ENCODE results near the gene ETS2. TPM values are rescaled to one million over a fixed set of nuclear protein-coding genes. Genes with fewer than 3 reads are reported as not detected.

ETS2 gene
- total RNA-seq (2021), result 32.7 and 35.3 TPM in 2 replicates
- long read RNA-seq, transcript ETS2-202 (10 exons, 3,766 nt), result major isoform, 122 of 157 reads
- long read RNA-seq, partial matches to known transcripts, result 24 of 157 reads
- long read RNA-seq, other reads (novel, unspliced or antisense), result 11 of 157 reads

- Histone ChIP-seq H2AFZ (ENCODE audit: low read length) (no peak within 1 kb of the TSS), H4K8ac (replicated peaks; ENCODE audit: insufficient read length, low read depth, low read length) (no peak within 1 kb of the TSS), H2BK5ac (ENCODE audit: insufficient read length, low read length) (no peak within 1 kb of the TSS), H3T11ph (ENCODE audit: low read length) (no peak within 1 kb of the TSS), H3K18ac (ENCODE audit: insufficient read length, low read depth, low read length) (no peak within 1 kb of the TSS), H2BK15ac (ENCODE audit: low read depth, low read length) (no peak within 1 kb of the TSS), H4K20me1 (ENCODE audit: control insufficient read depth, insufficient read depth, insufficient read length) (no peaks in the 10 kb centered on the region), H2AK5ac (ENCODE audit: insufficient read length, low read length) (no peak within 1 kb of the TSS), H3K9ac (ENCODE audit: extremely low read depth, insufficient read length, low read length) (peak within 1 kb of the TSS; percentile 66), H3K4me1 (ENCODE audit: insufficient read depth, low read length) (peaks cover 11% of the 10 kb centered on the region; the same call in 1 of the 2 replicates), H3K23ac (ENCODE audit: insufficient read length, low read depth, low read length) (no peak within 1 kb of the TSS), H3K4me2 (ENCODE audit: insufficient read depth, insufficient read length, low read length) (peak within 1 kb of the TSS; percentile 91), H3K14ac (ENCODE audit: insufficient read depth, low read length) (peak within 1 kb of the TSS; percentile 39), H4K91ac (ENCODE audit: insufficient read length, low read depth, low read length) (no peak within 1 kb of the TSS), H3K27me3 (ENCODE audit: insufficient read depth, low read length) (no peaks in the 10 kb centered on the region; the same call in 1 of the 2 replicates), H3K4ac (ENCODE audit: low read depth, low read length) (no peak within 1 kb of the TSS), H3K23me2 (ENCODE audit: insufficient read length, low read depth, low read length, poor library complexity, severe bottlenecking) (peaks cover 20% of the 10 kb centered on the region), H3K79me1 (ENCODE audit: insufficient read depth, low read depth, low read length, poor library complexity, severe bottlenecking) (peaks cover 10% of the 10 kb centered on the region), H3K9me3 (ENCODE audit: control insufficient read depth, low read depth, low read length) (no peaks in the 10 kb centered on the region), H2BK12ac (ENCODE audit: insufficient read length, low read depth, low read length) (no peak within 1 kb of the TSS), H2BK20ac (ENCODE audit: low read depth, low read length, poor library complexity, severe bottlenecking) (no peak within 1 kb of the TSS), H3K56ac (ENCODE audit: insufficient read length, low read depth, low read length) (no peak within 1 kb of the TSS), H2BK120ac (ENCODE audit: low read depth, low read length, poor library complexity, severe bottlenecking) (no peak within 1 kb of the TSS), H3K79me2 (ENCODE audit: insufficient read depth, low read length) (peaks cover 24% of the 10 kb centered on the region; the same call in 1 of the 2 replicates), H3K27ac (ENCODE audit: insufficient read length, low read depth, low read length) (no peak within 1 kb of the TSS), H4K5ac (ENCODE audit: insufficient read length, low read depth, low read length) (no peak within 1 kb of the TSS)
- Mint-ChIP-seq H3K27ac (peak within 1 kb of the TSS in 2 of 3 experiments; percentile 83 to 92; a peak in 6 of 7 replicates), H3K4me1 (peaks cover 39% of the 10 kb centered on the region in 2 experiments), H3K27me3 (ENCODE audit: low read depth) (peaks cover 12% of the 10 kb centered on the region), H3K9me3 (no peaks in the 10 kb centered on the region; a peak in 1 of 5 replicates), H3K4me3 (peak within 1 kb of the TSS; percentile 80 to 92), H3K36me3 (ENCODE audit: insufficient read depth in 1 of 3, low read depth in 3 of 3) (peaks cover 8 to 18% (median 14%) of the 10 kb centered on the region in 3 experiments; a peak in 6 of 7 replicates)
- TF ChIP-seq CTCF (conservative IDR thresholded peaks at IDR 0.05), result no peak; the same call in 2 of the 3 replicates
- WGBS (ENCODE audit: extremely low coverage, insufficient read length, low lambda C conversion rate), result no CpG with 5 or more reads among the region's 76 CpGs
- DNase-seq, result peak; percentile 90
Measured at GRCh38 chr21:38805328-38806152, at the start of gene ETS2. Gene ETS2 (plus strand): TSS chr21:38805929. CDS start chr21:38810035, 4,106 bp downstream.

All from H9 (cell line).